Peyer's patch (tissue), 4 donors: ENCODE measurements around the gene NAA25.

Experiments used
- CTCF ChIP-seq, 6 experiments: fragments of 450-650 bp in 4 of 6; fragments of 200-600 bp in 2 of 6; sonication (generic) in 1 of 6; IDR thresholded peaks; one replicate each; pipeline ENCODE4 v1.5.1; 2017 to 2019; ENCODE audit warnings: antibody characterized with exemption in 6 of 6, mild to moderate bottlenecking in 3 of 6, moderate library complexity in 1 of 6
- POLR2A ChIP-seq, 2 donors: fragments of 450-650 bp; IDR thresholded peaks; one replicate each; pipeline ENCODE4 v1.5.1; 2017; ENCODE audit warnings: antibody characterized with exemption in 2 of 2, mild to moderate bottlenecking in 2 of 2, moderate library complexity in 2 of 2

DNA sequence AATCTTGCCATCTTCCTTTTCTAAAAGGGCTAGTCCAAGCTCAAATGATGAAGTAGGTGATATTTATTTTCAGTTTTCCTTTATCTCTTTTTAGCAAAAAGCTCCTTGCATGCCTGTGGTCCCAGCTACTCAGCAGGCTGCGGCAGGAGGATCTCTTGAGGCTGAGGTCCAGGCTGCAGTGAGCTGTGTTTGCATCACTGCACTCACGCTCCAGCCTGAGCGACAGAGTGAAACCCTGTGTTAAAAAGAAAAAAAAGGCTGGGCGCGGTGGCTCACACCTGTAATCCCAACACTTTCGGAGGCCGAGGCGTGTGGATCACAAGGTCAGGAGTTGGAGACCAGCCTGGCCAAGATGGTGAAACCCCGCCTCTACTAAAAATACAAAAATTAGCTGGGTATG, 100.6 kb downstream of the NAA25 start:
- TF ChIP-seq CTCF (IDR thresholded peaks at IDR 0.05), result no peak
- no peak for TF ChIP-seq POLR2A (IDR thresholded peaks at IDR 0.05)
